GM19467 (cell line): ENCODE results near the gene SLC9A4.

ENCODE experiments used
- ATAC-seq: cut with Tn5 transposase; IDR thresholded peaks from one replicate; pipeline ENCODE4 v1.9.1; 2021; ENCODE audit warnings: mild to moderate bottlenecking, moderate library complexity; ENCODE audit not compliant: unreplicated experiment

SLC9A4 gene

GRCh38 chr2:102498414-102498813 is 25.4 kb downstream of the SLC9A4 start:
- no peak for ATAC-seq

- ATAC-seq = no peak
Observed at GRCh38 chr2:102499558-102499957, 26.5 kb downstream of the SLC9A4 start.

- no peak for ATAC-seq
Observed at GRCh38 chr2:102502576-102502975, 29.6 kb downstream of the SLC9A4 start.

- no peak for ATAC-seq
Observed at GRCh38 chr2:102504833-102505232, 31.8 kb downstream of the SLC9A4 start.

GRCh38 chr2:102505290-102505689 is 32.3 kb downstream of the SLC9A4 start:
- ATAC-seq = no peak

- no peak for ATAC-seq
Observed at GRCh38 chr2:102506743-102507142, 33.7 kb downstream of the SLC9A4 start.

- ATAC-seq = no peak
Observed at GRCh38 chr2:102508863-102509262, 35.8 kb downstream of the SLC9A4 start.

GRCh38 chr2:102509749-102510148 is 36.7 kb downstream of the SLC9A4 start:
- ATAC-seq = no peak

GRCh38 chr2:102510791-102511575 is 38.0 kb downstream of the SLC9A4 start:
- ATAC-seq = no peak

GRCh38 chr2:102512161-102512560 is 39.1 kb downstream of the SLC9A4 start:
- no peak for ATAC-seq

GRCh38 chr2:102513355-102513939 is 40.4 kb downstream of the SLC9A4 start:
- ATAC-seq = no peak

- ATAC-seq = no peak
Observed at GRCh38 chr2:102514061-102514785, 41.2 kb downstream of the SLC9A4 start.

GRCh38 chr2:102515851-102516250 is 42.8 kb downstream of the SLC9A4 start:
- no peak for ATAC-seq

- no peak for ATAC-seq
Observed at GRCh38 chr2:102518170-102518569, 45.1 kb downstream of the SLC9A4 start.

- no peak for ATAC-seq
Observed at GRCh38 chr2:102520009-102520408, 47.0 kb downstream of the SLC9A4 start.

GRCh38 chr2:102520801-102521200 is 47.8 kb downstream of the SLC9A4 start:
- no peak for ATAC-seq

- ATAC-seq = no peak
Observed at GRCh38 chr2:102522162-102522561, 49.1 kb downstream of the SLC9A4 start.

- no peak for ATAC-seq
Observed at GRCh38 chr2:102522890-102523289, 49.9 kb downstream of the SLC9A4 start.

- ATAC-seq = no peak
Observed at GRCh38 chr2:102523651-102524050, 50.6 kb downstream of the SLC9A4 start.

- no peak for ATAC-seq
Observed at GRCh38 chr2:102527086-102527485, 54.1 kb downstream of the SLC9A4 start.

- no peak for ATAC-seq
Observed at GRCh38 chr2:102538491-102538890, 65.5 kb downstream of the SLC9A4 start.

- ATAC-seq = no peak
Observed at GRCh38 chr2:102540882-102541281, 67.9 kb downstream of the SLC9A4 start.
